OCI-LY7 (cell line): ENCODE data around the gene MRPL55.

Experiments
- EZH2phosphoT487 ChIP-seq: fragments of 200-600 bp; sonication (generic); IDR thresholded peaks from 2 replicates; pipeline ENCODE4 v1.6.1; 2018; ENCODE audit warnings: low read depth, borderline replicate concordance, mild to moderate bottlenecking, mixed run types, antibody characterized with exemption, low read length, moderate library complexity, mixed read lengths
- TF ChIP-seq, protein P1 (sequence below): fragments of 200-600 bp; sonication (generic); conservative IDR thresholded peaks from 2 replicates; pipeline ENCODE4 v1.5.1; 2014; ENCODE audit warnings: mild to moderate bottlenecking, antibody characterized with exemption, low read length, moderate library complexity, mixed read lengths

DNA sequence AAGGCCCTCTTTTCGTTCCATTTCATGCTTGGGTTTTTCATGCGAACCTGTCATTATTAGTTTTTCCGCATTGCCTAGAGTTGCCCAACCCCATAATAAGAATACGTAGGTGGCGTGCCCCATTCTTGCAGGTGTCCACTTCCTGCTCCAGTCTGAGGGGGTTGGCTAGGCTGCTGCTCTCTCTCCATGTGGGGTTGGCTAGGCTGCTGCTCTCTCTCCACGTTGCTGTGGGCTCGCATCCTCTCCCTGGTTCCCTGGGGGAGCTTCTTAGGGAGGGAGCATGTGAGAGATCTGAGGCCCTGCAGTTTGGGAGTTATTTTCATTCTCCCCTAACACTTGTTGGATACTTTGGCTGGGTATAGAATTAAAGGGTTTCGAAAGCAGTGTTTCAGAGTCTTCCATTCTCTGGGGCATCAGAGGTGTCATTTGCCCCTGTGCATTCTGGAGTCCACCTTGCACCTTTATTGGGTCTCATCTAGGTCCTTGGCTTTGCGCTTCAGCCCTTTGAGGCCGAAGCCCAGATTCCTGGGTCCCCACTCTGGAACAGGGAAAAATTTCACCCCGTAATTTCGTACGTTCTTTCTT is 14.6 kb downstream of the MRPL55 start:
- TF ChIP-seq, protein P1, sequence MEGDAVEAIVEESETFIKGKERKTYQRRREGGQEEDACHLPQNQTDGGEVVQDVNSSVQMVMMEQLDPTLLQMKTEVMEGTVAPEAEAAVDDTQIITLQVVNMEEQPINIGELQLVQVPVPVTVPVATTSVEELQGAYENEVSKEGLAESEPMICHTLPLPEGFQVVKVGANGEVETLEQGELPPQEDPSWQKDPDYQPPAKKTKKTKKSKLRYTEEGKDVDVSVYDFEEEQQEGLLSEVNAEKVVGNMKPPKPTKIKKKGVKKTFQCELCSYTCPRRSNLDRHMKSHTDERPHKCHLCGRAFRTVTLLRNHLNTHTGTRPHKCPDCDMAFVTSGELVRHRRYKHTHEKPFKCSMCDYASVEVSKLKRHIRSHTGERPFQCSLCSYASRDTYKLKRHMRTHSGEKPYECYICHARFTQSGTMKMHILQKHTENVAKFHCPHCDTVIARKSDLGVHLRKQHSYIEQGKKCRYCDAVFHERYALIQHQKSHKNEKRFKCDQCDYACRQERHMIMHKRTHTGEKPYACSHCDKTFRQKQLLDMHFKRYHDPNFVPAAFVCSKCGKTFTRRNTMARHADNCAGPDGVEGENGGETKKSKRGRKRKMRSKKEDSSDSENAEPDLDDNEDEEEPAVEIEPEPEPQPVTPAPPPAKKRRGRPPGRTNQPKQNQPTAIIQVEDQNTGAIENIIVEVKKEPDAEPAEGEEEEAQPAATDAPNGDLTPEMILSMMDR, result no peak
- no peak for TF ChIP-seq EZH2phosphoT487
